ENCODE measurements around the gene CTNNB1.

DNA sequence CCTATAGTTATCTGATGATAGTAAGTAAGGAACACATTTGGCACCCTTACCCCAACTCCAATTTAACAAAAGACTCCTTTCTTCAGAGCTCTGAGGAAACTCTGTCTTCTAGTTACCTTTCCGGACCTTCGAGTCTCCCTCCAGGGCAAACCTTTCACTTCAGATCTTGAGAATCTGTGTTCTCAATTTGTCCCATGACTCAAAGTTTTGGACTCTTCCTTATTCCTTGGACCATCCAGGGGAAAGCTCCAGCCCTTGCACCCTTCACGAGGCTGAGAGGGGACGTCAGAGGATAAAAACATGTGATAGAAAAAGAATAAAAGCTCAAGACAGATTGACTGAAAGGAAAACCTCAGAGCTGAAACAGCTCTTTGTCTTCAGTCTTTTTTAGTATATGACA lies 76.9 kb downstream of the CTNNB1 start:
- TF ChIP-seq, protein P1, sequence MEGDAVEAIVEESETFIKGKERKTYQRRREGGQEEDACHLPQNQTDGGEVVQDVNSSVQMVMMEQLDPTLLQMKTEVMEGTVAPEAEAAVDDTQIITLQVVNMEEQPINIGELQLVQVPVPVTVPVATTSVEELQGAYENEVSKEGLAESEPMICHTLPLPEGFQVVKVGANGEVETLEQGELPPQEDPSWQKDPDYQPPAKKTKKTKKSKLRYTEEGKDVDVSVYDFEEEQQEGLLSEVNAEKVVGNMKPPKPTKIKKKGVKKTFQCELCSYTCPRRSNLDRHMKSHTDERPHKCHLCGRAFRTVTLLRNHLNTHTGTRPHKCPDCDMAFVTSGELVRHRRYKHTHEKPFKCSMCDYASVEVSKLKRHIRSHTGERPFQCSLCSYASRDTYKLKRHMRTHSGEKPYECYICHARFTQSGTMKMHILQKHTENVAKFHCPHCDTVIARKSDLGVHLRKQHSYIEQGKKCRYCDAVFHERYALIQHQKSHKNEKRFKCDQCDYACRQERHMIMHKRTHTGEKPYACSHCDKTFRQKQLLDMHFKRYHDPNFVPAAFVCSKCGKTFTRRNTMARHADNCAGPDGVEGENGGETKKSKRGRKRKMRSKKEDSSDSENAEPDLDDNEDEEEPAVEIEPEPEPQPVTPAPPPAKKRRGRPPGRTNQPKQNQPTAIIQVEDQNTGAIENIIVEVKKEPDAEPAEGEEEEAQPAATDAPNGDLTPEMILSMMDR (IDR thresholded peaks at IDR 0.05), result no peak
- no peak for TF ChIP-seq POLR2A (IDR thresholded peaks at IDR 0.05)

All from adrenal gland (tissue), 5 donors.